AG09309 (cell line): ENCODE measurements around the gene KRABD2.

ENCODE experiments used
- DNase-seq: peaks from one replicate; pipeline ENCODE4 v3.0.0-alpha.2; 2010; ENCODE audit warnings: low read depth
- H3K4me3 ChIP-seq: 2 replicates; pipeline ENCODE4 v1.5.1; 2011; ENCODE audit warnings: mild to moderate bottlenecking, low read depth, low read length, moderate library complexity; ENCODE audit not compliant: control insufficient read depth
- CTCF ChIP-seq: IDR thresholded peaks from 2 replicates; pipeline ENCODE4 v1.5.1; 2011; ENCODE audit warnings: mild to moderate bottlenecking, low read depth, low read length, inconsistent platforms; ENCODE audit not compliant: insufficient read depth, control insufficient read depth; ENCODE audit errors: missing control alignments

Gene KRABD2

GRCh38 chr17:8327303-8327649 is 49.2 kb downstream of the KRABD2 start:
- DNase-seq = no peak
- peak overlapping the region; percentile 38 for H3K4me3 ChIP-seq
- TF ChIP-seq CTCF = no peak
